Measurements from ENCODE around the gene VANGL2.

The VANGL2 gene

DNA sequence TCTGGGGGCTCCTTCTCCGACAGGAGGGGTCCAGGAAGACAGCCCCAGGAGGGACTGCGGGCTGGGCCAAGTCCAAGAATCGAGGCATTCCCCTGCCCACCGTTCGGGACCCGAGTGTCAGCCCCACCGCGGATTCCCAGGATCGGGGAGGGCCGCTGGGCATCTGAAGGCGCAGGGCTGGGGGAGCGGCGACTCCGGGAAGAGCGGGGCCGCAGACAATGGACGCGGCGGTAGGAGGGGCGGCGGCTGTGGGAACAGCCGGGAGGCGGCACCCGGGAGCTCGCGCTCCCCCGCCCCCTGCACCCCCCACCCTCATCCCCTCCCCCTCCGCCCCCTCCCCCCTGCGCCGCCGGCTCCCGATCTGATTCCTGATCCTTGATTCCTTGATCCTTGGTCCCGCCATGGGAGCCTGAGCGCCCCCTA lies at the start of gene VANGL2:
Gene VANGL2 (plus strand): TSS at position 342 of the 423 bp plus-strand sequence. CDS start 15,274 bp downstream, outside the sequence.
- no peak for DNase-seq (ENCODE audit: low read depth)

DNA sequence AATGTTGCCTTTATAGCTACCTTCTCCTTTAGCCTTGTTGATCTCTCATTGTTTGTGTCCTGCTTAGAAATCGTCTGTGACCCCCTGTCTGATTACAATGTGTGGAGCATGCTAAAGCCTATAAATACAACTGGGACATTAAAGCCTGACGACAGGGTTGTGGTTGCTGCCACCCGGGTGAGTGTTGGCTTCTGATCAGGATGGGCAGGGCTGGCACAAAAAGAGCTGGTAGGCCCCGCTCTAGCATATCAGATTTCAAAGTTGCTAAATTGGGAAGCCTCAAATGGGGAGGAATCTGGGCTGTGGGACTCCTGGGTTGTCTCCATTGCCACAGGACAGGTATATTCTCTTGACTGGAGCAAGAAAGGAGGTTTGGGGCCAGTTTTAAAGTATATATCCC lies 48.7 kb upstream of the VANGL2 start:
- DNase-seq (ENCODE audit: low read depth): no peak

DNA sequence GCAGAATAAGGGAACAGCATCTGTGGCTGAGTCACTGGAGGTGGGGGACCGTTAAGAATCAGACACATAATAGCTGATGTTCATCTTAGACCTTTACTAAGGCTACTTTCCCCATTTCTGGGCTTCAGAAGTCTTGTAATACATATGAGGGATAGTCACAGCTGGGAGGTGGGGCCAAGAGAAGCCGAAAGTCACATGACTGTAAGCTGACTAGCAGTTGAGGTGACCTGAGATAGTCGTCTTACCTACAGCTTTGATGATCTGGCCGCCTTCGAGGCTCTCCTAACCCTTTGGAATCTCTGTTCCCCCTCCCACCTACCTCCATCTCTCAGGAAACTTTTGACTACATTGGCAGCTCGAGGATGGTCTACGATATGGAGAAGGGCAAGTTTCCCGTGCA lies 47.8 kb upstream of the VANGL2 start:
- DNase-seq (ENCODE audit: low read depth): no peak

DNA sequence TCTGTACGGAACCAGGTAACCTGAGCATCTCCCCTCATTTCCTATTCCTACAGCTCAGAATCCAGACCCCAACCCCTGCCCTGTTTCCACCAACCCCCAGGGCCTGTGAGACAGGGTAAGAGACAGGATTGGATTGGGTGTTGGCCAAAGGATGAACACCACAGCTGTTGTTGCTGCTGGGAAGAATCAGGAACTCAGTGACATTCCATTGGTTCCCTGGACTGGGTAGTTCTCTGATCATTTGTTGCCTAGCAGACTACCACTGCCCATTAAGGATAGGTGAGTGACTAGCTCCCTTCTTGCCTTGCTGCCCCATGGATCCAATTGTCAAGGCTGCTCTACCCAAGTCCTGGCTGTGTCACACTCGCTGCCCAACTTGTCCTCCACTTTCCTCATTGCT lies 47.1 kb upstream of the VANGL2 start:
- DNase-seq (ENCODE audit: low read depth): no peak

DNA sequence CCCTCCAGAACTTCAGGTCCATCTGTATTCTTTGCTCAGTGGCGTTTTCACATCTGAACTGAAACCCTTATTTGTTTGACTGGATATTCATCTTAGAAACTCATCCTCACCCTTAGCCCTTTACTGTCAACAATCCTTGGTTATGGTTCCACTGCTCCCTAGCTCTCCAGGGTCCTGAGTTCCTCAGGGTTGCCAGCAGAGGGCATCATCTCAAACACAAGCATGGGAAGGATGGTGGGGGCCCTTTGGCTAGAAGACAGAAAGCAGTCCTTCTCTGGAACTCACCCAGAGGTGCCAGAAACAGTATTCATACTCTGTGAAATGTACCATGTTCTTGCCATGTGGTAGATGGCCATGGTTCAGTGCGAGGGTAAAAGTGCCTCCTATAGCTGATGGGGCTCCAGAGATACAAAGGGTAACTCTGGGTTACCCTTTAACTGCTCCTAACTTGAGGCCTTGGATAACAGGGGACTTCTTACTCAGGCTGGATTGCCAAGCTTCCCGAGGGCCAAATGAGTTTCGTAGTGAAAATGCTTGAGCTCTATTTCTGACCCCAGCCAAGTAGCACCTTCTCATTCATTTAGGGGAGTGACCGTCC lies 45.9 kb upstream of the VANGL2 start:
- no peak for DNase-seq (ENCODE audit: low read depth)

DNA sequence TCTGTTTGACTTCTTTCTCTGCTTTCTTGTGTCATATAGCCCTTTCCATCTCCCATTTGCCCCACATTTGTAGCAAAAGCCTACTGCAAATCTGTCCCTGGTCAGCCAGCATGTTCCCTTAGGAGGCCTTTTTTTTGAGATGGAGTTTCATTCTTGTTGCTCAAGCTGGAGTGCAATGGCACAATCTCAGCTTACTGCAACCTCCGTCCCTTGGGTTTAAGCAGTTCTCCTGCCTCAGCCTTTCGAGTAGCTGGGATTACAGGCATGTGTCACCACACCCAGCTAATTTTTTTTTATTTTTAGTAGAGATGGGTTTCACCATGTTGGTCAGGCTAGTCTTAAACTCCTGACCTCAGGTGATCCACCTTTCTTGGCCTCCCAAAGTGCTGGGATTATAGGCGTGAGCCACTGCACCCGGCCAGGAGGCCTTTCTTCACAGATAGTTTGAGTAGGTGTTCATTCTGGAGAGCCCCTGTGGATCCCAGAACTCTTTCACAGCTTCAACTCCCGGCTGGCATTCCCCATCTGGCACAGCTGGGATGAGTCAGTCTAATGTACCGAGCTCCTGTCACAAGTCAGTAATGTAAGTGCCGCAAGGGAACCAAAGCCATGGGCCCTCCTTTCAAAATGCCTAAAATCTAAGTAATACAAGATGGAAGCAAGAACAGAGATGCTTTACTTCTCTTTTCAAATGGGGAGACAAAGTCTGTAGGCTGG lies 42.9 kb upstream of the VANGL2 start:
- DNase-seq (ENCODE audit: low read depth): no peak

DNA sequence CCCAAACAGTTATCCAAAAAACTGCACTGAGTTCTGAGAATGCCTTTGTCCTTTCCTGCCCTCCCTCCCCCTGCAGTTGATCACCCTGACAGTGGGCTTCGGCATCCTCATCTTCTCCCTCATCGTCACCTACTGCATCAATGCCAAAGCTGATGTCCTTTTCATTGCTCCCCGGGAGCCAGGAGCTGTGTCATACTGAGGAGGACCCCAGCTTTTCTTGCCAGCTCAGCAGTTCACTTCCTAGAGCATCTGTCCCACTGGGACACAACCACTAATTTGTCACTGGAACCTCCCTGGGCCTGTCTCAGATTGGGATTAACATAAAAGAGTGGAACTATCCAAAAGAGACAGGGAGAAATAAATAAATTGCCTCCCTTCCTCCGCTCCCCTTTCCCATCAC lies 42.3 kb upstream of the VANGL2 start:
- DNase-seq (ENCODE audit: low read depth): no peak

DNA sequence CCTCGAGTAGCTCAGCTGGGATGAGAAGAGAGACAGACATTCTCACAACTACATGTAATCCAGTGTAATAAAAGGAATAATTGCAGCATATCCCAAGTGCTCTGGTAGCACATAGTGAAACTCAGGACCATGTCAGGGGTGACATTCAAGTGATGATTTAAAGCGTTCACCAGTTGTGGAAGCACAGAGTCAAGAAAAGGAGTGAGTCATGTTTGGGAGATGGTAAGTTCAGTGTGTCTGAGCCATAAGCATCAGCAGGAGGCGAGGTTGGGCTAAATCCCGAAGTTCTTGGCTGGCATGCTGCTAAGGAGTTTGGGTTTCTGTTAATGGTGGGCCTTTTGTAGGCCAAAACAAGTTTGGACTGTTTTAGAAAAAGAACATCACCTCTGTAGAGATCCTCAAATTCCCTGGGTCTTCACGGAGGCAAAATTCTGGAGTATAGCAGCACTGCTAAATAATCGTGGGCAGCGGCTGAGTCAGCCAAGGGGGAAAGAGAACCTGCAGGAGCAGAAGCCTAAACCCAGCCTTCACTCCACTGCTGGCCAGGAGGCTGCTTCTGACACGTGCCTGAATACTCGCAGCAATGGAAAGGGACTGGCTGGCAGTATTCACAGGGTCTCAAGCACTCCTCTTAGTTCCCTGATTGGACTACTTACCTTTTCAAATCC lies 40.7 kb upstream of the VANGL2 start:
- no peak for DNase-seq (ENCODE audit: low read depth)

DNA sequence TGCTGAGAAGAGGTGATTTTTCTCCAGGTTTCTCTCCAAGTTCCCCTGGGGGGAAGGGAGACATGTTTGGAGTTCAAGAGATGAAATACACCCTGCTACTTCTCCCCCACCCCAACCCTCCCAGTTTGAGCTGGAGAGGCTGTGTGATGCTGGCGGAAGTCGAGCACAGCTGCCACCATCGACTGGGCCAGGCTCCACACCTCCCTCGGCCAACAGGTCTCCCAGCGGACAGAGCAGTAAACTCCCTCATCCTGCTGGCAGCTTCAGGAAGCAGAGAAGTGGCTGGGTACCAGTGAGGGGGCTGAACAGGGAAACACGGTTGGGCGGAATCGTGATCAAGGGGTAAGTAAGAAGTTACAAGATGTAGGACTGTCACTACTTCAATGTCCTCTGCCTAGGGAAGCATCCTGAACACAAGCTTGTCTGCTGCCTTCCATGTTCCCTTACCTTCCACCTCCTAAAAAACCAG lies 40.1 kb upstream of the VANGL2 start:
- DNase-seq (ENCODE audit: low read depth): no peak

DNA sequence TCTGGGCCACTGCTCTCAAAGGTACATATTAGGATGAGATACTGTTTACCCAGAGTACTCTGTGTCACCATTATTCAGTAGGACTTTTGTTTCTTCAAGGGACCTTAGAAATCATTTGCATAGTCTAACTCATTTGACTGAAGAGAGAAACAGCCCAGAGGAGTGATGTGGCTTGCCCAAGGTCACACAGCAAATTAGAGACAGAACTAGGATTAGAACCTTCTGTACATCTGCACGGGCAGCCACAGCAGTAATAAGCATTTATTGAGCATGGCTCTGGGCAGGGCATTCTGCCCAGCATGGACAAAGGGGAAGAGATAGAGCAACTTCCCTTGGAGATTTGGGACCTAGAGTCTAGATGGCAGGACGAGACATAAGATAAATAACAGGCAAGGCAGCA lies 39.2 kb upstream of the VANGL2 start:
- DNase-seq (ENCODE audit: low read depth): no peak

DNA sequence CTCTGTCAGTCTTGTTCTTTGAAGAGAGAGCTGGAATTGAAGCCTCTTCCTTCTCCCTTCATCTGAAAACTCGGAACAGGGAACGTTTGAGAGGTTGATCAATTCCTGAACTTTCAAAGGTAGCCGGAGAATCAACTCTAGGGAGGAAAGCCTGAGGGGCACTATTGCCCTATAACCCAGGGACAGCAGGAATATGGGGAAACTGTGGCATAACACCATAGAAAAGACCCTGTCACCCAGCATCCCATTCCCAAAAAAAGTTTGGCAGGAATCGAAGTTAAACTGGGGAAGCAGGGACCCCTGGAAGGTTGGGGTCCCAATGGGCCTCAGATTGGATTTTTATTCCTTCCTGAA lies 38.6 kb upstream of the VANGL2 start:
- no peak for DNase-seq (ENCODE audit: low read depth)

DNA sequence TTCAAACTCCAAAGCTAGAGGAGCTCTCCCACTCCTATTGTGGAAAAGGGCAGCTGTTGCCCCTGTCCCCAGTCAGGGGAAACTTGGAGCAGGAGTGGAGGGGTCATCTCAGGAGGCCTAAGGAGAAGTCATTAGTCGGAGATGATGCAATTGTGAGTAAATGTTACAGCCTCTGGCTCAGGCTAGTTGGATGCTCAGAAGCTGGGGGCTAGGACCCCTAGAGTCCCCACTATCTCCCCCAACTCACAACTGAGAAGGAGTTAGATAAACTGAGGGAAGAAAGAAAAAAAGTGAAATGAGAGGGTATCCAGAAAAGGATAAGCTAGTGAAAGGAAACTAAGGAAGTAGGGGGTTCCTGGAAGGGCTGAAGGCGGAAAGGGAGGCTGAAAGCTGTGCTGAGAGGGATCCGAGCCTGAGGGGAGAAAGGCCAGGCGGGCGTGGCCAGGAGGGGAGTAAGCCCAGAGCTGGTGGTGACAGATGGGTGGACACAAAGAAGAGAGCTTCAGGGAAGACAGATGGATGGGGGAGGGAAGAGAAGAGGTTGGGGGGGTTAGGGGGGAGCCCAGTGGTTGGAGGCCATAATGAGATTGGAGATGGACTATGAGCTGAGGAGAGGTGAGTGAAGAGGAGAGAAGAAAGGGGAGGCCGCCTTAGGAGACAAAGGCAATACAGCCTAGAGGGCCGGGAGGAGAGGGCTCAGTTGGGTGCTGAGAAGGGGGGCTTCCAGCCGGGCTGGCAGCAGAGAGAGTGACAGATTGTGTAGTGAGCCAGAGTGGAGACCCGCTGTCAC lies 38.0 kb upstream of the VANGL2 start:
- DNase-seq (ENCODE audit: low read depth): no peak

DNA sequence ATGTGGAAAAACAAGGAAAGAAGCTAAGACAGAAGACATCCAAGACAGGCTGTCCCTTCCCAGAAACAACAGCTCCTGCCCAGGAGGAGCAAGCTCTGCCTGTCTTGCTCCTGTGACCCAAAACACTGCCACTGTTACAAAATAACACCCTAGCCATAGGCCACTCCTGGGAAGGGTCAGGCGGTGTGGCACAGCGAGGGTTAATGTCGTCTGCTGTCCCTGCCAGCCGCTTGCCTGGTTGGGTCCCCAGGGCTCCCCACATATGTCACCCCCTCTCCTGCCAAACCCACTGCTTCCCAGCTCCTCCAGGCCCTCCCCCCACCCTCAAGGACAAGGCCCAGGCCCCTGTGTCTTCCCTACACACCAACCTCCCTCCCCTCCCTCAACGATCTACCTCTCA lies 37.4 kb upstream of the VANGL2 start:
- no peak for DNase-seq (ENCODE audit: low read depth)

DNA sequence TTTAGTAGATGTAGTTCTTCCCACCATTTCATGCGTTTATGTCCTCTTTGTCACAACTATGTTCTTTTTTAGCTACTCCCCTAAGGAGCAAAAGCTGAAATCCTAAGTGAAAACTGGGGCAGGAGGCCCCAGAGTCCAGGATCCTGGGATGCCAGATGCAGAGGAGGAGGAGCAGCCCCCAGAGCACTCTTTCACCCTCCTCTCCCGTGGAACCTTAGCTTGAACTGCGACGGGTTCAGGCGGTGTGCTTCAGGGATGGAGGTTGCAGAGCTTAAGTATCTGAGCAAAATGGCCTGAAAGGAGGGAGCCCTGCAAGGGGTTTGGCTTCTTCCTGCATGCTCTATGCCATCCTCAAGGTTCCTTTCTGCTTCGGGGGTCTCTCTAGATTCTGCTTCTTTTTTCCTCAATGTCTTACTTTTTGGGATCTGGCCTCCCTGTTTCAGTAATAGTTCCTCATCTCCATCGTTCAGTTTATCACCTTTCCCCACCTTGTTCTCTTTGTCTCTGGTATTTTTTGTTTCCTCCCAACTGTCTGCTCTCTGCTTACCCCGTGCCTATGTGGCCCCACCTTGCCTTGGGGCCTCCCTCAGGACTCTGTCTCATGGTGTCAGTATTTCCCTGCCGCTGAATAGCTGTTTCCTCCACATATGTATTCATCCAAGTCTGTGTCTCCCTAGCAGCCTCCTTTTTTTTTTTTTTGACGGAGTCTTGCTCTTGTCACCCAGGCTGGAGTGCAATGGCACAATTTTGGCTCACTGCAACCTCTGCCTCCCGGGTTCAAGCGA lies 36.2 kb upstream of the VANGL2 start:
- no peak for DNase-seq (ENCODE audit: low read depth)

DNA sequence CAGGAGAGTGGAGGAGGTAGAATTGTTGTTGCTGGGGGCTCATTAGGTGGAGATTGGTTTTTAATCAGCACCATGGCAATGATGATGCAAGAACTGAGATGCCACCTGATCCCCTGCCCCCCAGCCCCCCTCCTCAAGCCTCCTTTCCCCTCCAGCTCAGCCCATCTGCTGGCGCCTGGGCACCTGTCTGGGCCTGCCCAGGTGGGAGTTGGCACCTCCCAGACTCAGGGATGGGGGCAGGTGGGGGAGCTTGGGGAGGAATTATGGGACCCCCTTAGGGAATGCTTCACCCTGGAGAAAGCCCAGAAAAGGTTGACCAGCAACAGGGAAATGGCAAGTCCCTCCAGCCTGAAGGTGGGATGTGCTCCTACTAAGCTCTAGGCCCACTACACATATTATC lies 35.0 kb upstream of the VANGL2 start:
- no peak for DNase-seq (ENCODE audit: low read depth)

DNA sequence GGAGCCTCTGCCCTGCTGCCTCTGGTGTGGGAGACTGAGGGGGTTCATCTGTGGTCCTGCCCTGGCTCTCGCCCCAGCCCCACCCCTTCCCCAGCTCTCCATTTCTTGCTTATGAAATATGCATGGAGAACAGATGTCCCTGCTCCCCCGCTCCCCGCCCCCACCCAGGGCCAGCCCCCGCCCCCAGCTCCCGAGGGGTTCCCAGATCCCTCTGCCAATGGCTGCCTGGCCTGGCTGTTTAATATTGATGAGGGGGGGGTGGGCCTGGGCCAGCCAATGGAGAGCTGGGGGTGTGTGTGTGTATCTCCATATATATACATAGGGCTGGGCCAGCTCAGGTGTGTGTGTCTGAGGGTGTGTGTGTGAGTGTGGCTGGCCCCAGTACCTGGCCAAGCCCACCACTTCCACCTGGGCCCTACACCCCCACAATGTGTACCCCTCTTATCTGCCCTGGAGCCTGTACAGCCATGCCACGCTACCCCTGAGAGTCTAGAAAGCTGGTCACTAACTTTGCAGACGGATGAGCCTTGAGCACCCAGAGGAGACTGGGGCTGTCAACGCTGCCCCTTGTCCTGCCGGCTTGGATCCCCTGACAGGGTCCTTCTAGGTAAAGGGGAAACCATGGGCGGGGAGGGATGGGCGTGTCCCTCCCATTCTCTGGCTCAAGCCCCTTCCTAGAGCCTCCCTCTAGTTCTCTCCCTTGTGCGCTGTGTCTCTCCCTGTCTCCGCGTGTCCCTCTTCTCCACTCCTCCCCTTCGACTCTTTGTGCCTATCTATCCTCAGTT lies 33.4 kb upstream of the VANGL2 start, which contains the start of gene NHLH1:
Gene NHLH1 (plus strand): TSS at position 341 of the 785 bp plus-strand sequence. CDS start 3,661 bp downstream, outside the sequence.
- DNase-seq (ENCODE audit: low read depth): no peak

DNA sequence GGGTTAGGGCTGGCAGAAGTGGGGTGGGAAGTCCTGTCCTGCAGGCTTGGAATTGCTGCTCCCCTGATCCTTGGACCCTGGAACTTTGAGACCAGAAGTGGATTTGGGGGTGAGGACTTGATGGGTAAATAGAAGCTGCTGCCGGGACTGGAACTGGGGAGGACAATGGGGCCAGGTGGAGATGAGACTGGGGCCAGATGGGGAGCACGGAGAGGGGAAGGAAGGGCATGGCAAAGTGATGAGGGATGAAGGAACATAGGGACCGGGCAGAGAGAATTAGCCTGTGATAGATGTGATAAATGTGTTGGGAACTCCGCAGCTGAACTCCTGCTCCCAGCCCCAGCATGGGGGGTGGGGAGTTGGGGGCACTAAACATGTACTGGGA lies 32.9 kb upstream of the VANGL2 start:
- DNase-seq (ENCODE audit: low read depth): no peak

DNA sequence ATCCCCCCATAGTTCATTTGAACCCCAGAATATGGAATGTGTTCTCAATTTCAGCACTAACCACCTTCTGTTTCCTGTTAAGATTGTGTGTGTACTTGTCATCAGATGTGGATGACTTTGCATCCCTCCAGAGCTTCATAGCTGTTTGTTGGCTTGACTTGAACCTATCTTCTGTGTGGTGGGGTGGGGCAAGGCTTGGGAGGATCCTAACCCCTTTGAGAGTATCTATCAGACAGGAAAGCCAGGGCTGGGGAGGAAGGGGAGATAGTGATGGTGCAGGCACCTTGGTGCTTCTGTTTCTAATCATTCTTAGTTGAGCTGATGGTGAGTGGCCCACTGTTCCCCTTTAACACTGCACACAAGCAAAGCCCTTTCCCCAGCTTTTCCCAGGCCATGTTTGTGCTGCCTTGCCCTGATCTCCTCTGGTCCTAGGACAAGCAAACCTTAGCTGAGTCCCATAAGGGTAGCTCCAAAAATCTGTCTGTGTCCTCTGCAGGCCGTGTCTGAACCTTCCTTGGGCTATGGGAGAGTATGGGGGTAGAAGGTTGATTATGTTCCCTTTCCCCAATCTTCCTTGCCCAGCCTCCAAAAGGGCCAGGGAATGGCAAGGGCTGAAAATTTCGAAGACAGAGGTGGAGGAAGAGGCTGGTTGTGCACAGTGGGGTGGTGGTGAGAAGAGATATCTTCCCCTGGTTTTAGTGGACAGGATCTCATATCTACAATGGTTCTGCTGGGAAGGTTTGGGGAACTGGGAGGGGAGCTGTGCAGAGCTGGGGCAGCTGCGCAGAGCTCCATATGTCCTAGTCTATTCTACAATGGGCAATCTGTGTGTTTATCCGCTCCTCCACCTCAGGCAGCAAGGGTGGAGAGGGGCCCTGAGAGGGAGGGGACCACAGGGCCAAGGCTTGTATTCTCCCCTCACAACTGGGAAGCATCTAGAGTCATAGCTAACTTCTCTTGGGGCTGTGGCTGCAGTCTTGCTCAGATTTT lies 32.1 kb upstream of the VANGL2 start:
- DNase-seq (ENCODE audit: low read depth): no peak

DNA sequence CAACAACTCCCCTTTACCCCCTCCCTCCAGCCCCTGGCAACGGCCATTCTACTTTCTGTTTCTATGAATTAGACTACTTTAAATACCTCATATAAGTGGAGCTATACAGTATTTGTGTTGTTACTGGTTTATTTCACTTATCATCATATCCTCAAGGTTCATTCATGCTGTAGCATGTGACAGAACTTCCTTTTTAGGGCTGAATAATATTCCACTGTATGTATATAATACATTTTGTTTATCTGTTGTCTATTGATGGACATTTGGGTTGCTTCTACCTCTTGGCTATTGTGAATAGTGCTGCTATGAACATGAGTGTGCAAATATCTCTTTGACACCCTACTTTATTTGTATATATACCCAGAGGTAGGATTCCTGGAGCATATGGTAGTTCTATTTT lies 31.3 kb upstream of the VANGL2 start:
- no peak for DNase-seq (ENCODE audit: low read depth)
